Neutrophil (primary cell): Measurements from ENCODE around the gene FATE1.
A peak's percentile ranks its signal among the peaks of the same experiment; 100 is the strongest.

ENCODE experiments used
- H3K27ac ChIP-seq: fragments of 200-600 bp; sonication (generic); 2 replicates; pipeline ENCODE4 v1.5.1; 2016; ENCODE audit warnings: mild to moderate bottlenecking, moderate library complexity
- H3K27me3 ChIP-seq: fragments of 200-600 bp; sonication (generic); 2 replicates; pipeline ENCODE4 v1.6.0; 2016; ENCODE audit warnings: mild to moderate bottlenecking
- H3K36me3 ChIP-seq: fragments of 200-600 bp; sonication (generic); 2 replicates; pipeline ENCODE4 v1.5.1; 2017
- H3K4me1 ChIP-seq, 2 experiments: fragments of 200-600 bp in 1 of 2; sonication (generic) in 1 of 2; 1 replicate in 1 of 2; 2 replicates in 1 of 2; pipeline versions ENCODE4 v1.5.1 to v1.6.1; 2013 to 2016; ENCODE audit warnings: low read depth in 1 of 2, low read length in 1 of 2, mild to moderate bottlenecking in 1 of 2, moderate library complexity in 1 of 2; ENCODE audit not compliant: control insufficient read depth in 1 of 2, insufficient read depth in 1 of 2
- H3K4me3 ChIP-seq, 2 experiments: fragments of 200-600 bp in 1 of 2; sonication (generic) in 1 of 2; 1 replicate in 1 of 2; 2 replicates in 1 of 2; pipeline ENCODE4 v1.5.1; 2013 to 2016; ENCODE audit warnings: low read depth in 1 of 2, low read length in 1 of 2, mild to moderate bottlenecking in 1 of 2, moderate library complexity in 1 of 2
- H3K9me3 ChIP-seq: fragments of 200-600 bp; sonication (generic); 2 replicates; pipeline ENCODE4 v1.5.1; 2016
- CTCF ChIP-seq: fragments of 200-600 bp; sonication (generic); IDR thresholded peaks from 2 replicates; pipeline ENCODE4 v1.5.1; 2016; ENCODE audit warnings: antibody characterized with exemption

Gene FATE1, protein sequence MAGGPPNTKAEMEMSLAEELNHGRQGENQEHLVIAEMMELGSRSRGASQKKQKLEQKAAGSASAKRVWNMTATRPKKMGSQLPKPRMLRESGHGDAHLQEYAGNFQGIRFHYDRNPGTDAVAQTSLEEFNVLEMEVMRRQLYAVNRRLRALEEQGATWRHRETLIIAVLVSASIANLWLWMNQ

GRCh38 chrX:151715752-151716151 lies at the start of gene FATE1:
Gene FATE1, plus strand, starts transcription at chrX:151716035. Its CDS starts 85 bp downstream, at chrX:151716120.
- TF ChIP-seq CTCF = no peak
- no peaks in the 10 kb centered on the region for H3K4me1 ChIP-seq
- no peaks in the 10 kb centered on the region for H3K27me3 ChIP-seq
- H3K36me3 ChIP-seq = no peaks in the 10 kb centered on the region
- H3K9me3 ChIP-seq = no peaks in the 10 kb centered on the region
- H3K4me3 ChIP-seq = no peak within 1 kb of the TSS
- H3K27ac ChIP-seq = no peak within 1 kb of the TSS

GRCh38 chrX:151675121-151675746 lies 40.6 kb upstream of the FATE1 start:
- no peak for TF ChIP-seq CTCF
- no peaks in the 10 kb centered on the region for H3K4me1 ChIP-seq
- no peak overlapping the region for H3K4me3 ChIP-seq
- H3K9me3 ChIP-seq = no peaks in the 10 kb centered on the region
- no peaks in the 10 kb centered on the region for H3K36me3 ChIP-seq
- no peak overlapping the region for H3K27ac ChIP-seq
- H3K27me3 ChIP-seq = no peaks in the 10 kb centered on the region

DNA sequence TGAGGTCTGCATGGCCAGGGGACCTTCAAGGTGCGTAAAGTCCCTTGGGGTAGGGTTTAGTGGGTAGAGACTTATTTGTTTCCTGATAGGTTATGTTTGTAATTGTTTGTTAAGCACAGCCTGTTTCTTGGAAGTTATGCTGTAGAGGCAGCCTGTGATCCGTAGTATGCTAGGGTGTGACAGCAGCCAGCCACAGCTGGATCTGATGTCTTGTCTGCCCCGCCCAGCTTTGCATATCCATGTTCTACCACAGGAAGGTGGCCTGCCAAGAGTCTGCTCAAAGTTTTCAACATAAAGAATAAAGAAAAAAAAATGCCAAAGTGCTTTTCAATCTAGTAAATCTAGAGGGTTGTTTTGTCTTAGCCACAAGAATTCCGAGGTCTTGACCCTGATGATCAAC lies 39.6 kb upstream of the FATE1 start:
- Histone ChIP-seq H3K27ac (no peak overlapping the region), H3K9me3 (no peaks in the 10 kb centered on the region), H3K27me3 (no peaks in the 10 kb centered on the region), H3K4me3 (no peak overlapping the region), H3K36me3 (no peaks in the 10 kb centered on the region), H3K4me1 (no peaks in the 10 kb centered on the region)
- no peak for TF ChIP-seq CTCF

GRCh38 chrX:151679798-151680402 lies 35.9 kb upstream of the FATE1 start:
- H3K9me3 ChIP-seq = no peaks in the 10 kb centered on the region
- TF ChIP-seq CTCF = no peak
- H3K36me3 ChIP-seq = no peaks in the 10 kb centered on the region
- no peaks in the 10 kb centered on the region for H3K4me1 ChIP-seq
- no peaks in the 10 kb centered on the region for H3K27me3 ChIP-seq
- H3K27ac ChIP-seq = no peak overlapping the region
- H3K4me3 ChIP-seq = no peak overlapping the region

DNA sequence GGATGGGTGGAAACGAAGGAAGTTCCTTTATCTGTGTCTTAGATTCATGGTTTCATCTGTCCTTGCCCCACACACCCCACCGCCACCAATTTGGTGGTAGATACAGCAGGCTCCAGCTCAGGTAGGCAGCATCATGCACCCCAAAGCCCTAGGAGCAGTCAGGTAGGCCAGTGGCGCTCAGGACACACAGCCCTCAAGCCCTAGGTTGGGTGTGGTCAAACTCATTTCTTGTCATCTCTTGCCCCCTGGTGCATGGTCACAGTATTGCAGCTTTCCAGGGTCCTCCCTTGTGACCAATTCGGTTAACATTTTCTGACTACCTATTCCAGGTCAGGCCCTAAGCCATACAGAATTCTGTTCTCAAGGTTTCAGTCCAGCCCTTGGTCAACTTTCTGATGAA lies 35.0 kb upstream of the FATE1 start:
- H3K4me3 ChIP-seq = no peak overlapping the region
- H3K9me3 ChIP-seq = no peaks in the 10 kb centered on the region
- no peaks in the 10 kb centered on the region for H3K4me1 ChIP-seq
- TF ChIP-seq CTCF = peak; percentile 15
- H3K27me3 ChIP-seq = no peaks in the 10 kb centered on the region
- H3K36me3 ChIP-seq = no peaks in the 10 kb centered on the region
- H3K27ac ChIP-seq = no peak overlapping the region
